Hepatic stellate cell (primary cell): ENCODE measurements around the gene PAPOLB.
"Not testable (repeated sequence)": the region's sequence is repeated elsewhere in the genome, so short reads cannot be mapped to it uniquely, and the experiment has no call there.

Source experiments
- DNase-seq: peaks from one replicate; pipeline ENCODE4 v3.0.0; 2011; ENCODE audit warnings: low spot score

The PAPOLB gene

GRCh38 chr7:4861673-4862072 lies at the start of gene PAPOLB:
TSS of gene PAPOLB (minus strand) at chr7:4862030. CDS start at chr7:4861810, 220 bp downstream.
- no peak for DNase-seq

- no peak for DNase-seq
Measured at GRCh38 chr7:4911111-4911828, 49.4 kb upstream of the PAPOLB start.

- DNase-seq, result no peak
Measured at GRCh38 chr7:4906682-4907081, 44.9 kb upstream of the PAPOLB start.

- DNase-seq, result no peak
Measured at GRCh38 chr7:4905171-4905570, 43.3 kb upstream of the PAPOLB start.

- no peak for DNase-seq
Measured at GRCh38 chr7:4904346-4904745, 42.5 kb upstream of the PAPOLB start.

GRCh38 chr7:4895766-4896165 lies 33.9 kb upstream of the PAPOLB start:
- no peak for DNase-seq

- DNase-seq, result no peak
Measured at GRCh38 chr7:4894482-4894881, 32.7 kb upstream of the PAPOLB start.

GRCh38 chr7:4893929-4894475 lies 32.2 kb upstream of the PAPOLB start:
- DNase-seq, result no peak

- DNase-seq, result not testable (repeated sequence)
Measured at GRCh38 chr7:4893188-4893587, 31.4 kb upstream of the PAPOLB start.

GRCh38 chr7:4891522-4891921 lies 29.7 kb upstream of the PAPOLB start:
- DNase-seq, result not testable (repeated sequence)

GRCh38 chr7:4889682-4890081 lies 27.9 kb upstream of the PAPOLB start:
- no peak for DNase-seq

- DNase-seq, result no peak
Measured at GRCh38 chr7:4888161-4888560, 26.3 kb upstream of the PAPOLB start.

GRCh38 chr7:4886671-4887070 lies 24.8 kb upstream of the PAPOLB start:
- DNase-seq, result no peak

GRCh38 chr7:4885317-4885807 lies 23.5 kb upstream of the PAPOLB start:
- no peak for DNase-seq

GRCh38 chr7:4884164-4884563 lies 22.3 kb upstream of the PAPOLB start:
- DNase-seq, result no peak

GRCh38 chr7:4883372-4884144 lies 21.7 kb upstream of the PAPOLB start, which contains the start of gene RADIL:
TSS of gene RADIL (minus strand) at chr7:4883716. CDS start at chr7:4878139, 5,577 bp downstream.
- DNase-seq, result peak; percentile 69

- DNase-seq, result no peak
Measured at GRCh38 chr7:4883033-4883371, 21.2 kb upstream of the PAPOLB start.

GRCh38 chr7:4882169-4883032 lies 20.6 kb upstream of the PAPOLB start:
- DNase-seq, result peak; percentile 60

- no peak for DNase-seq
Measured at GRCh38 chr7:4880218-4880617, 18.4 kb upstream of the PAPOLB start.

GRCh38 chr7:4879396-4880081 lies 17.7 kb upstream of the PAPOLB start:
- no peak for DNase-seq
